Activated T-helper 17 cell treated with anti-CD3 and anti-CD28 coated beads, Interleukin-2, amount 50 U/mL, for 72 hours (primary cell): ENCODE data around the gene RCSD1. TPM values are rescaled to one million over a fixed set of nuclear protein-coding genes. Genes with fewer than 3 reads are reported as not detected.
A peak's percentile ranks its signal among the peaks of the same experiment; 100 is the strongest.

Experiments used
- ATAC-seq: fragments of 150-1000 bp; cut with Tn5 transposase; replicated peaks from 2 replicates; pipeline ENCODE4 v1.10.0; 2021; ENCODE audit warnings: mild to moderate bottlenecking, moderate library complexity
- H3K27ac Mint-ChIP-seq: one replicate; pipeline ENCODE4 v1.8.0; 2022; ENCODE audit warnings: mixed read lengths
- H3K27me3 Mint-ChIP-seq: one replicate; pipeline ENCODE4 v1.8.0; 2022; ENCODE audit warnings: mixed read lengths
- H3K36me3 Mint-ChIP-seq: one replicate; pipeline ENCODE4 v1.8.0; 2022; ENCODE audit warnings: low read depth, mild to moderate bottlenecking, mixed read lengths
- H3K4me1 Mint-ChIP-seq: one replicate; pipeline ENCODE4 v1.8.0; 2022; ENCODE audit warnings: mixed read lengths
- H3K4me3 Mint-ChIP-seq: one replicate; pipeline ENCODE4 v1.8.0; 2022; ENCODE audit warnings: mild to moderate bottlenecking, mixed read lengths
- H3K9me3 Mint-ChIP-seq: one replicate; pipeline ENCODE4 v1.8.0; 2022; ENCODE audit warnings: mixed read lengths
- total RNA-seq, 2 donors: library from RNA; stranded (reverse); gene quantifications; one replicate each; pipeline ENCODE4 v1.2.3, GENCODE V29; 2022

The RCSD1 gene
- total RNA-seq, 2 donors from 2014 or later, result 69.0 to 75.5 TPM

GRCh38 chr1:167676205-167676915 is 46.3 kb downstream of the RCSD1 start:
- H3K4me3 Mint-ChIP-seq, result peak overlapping the region; percentile 16
- H3K27ac Mint-ChIP-seq, result no peak overlapping the region
- H3K4me1 Mint-ChIP-seq, result peaks cover 33% of the 10 kb centered on the region
- H3K9me3 Mint-ChIP-seq, result no peaks in the 10 kb centered on the region
- H3K36me3 Mint-ChIP-seq, result peaks cover 54% of the 10 kb centered on the region
- H3K27me3 Mint-ChIP-seq, result no peaks in the 10 kb centered on the region
- peak; percentile 82 for ATAC-seq

GRCh38 chr1:167676916-167677848 is 47.1 kb downstream of the RCSD1 start:
- Mint-ChIP-seq H3K36me3 (peaks cover 52% of the 10 kb centered on the region), H3K9me3 (no peaks in the 10 kb centered on the region), H3K27me3 (no peaks in the 10 kb centered on the region), H3K27ac (no peak overlapping the region), H3K4me3 (peak overlapping the region; percentile 16), H3K4me1 (peaks cover 27% of the 10 kb centered on the region)
- no peak for ATAC-seq

- ATAC-seq, result no peak
- Mint-ChIP-seq H3K27ac (no peak overlapping the region), H3K27me3 (no peaks in the 10 kb centered on the region), H3K36me3 (peaks cover 52% of the 10 kb centered on the region), H3K9me3 (no peaks in the 10 kb centered on the region), H3K4me3 (no peak overlapping the region), H3K4me1 (peaks cover 17% of the 10 kb centered on the region)
Measured at GRCh38 chr1:167678422-167678821, 48.4 kb downstream of the RCSD1 start.

- Mint-ChIP-seq H3K4me1 (peaks cover 12% of the 10 kb centered on the region), H3K4me3 (no peak overlapping the region), H3K9me3 (no peaks in the 10 kb centered on the region), H3K36me3 (peaks cover 52% of the 10 kb centered on the region), H3K27me3 (no peaks in the 10 kb centered on the region), H3K27ac (no peak overlapping the region)
- ATAC-seq, result no peak
Measured at GRCh38 chr1:167678838-167679237, 48.8 kb downstream of the RCSD1 start.

GRCh38 chr1:167679714-167680113 is 49.7 kb downstream of the RCSD1 start:
- Mint-ChIP-seq H3K27ac (no peak overlapping the region), H3K4me1 (peaks cover 11% of the 10 kb centered on the region), H3K27me3 (no peaks in the 10 kb centered on the region), H3K36me3 (peaks cover 52% of the 10 kb centered on the region), H3K9me3 (no peaks in the 10 kb centered on the region), H3K4me3 (no peak overlapping the region)
- no peak for ATAC-seq

- Mint-ChIP-seq H3K4me1 (peaks cover 6% of the 10 kb centered on the region), H3K27me3 (no peaks in the 10 kb centered on the region), H3K36me3 (peaks cover 56% of the 10 kb centered on the region), H3K27ac (no peak overlapping the region), H3K9me3 (no peaks in the 10 kb centered on the region), H3K4me3 (no peak overlapping the region)
- no peak for ATAC-seq
Measured at GRCh38 chr1:167681024-167681423, 51.0 kb downstream of the RCSD1 start.

- peak; percentile 44 for ATAC-seq
- Mint-ChIP-seq H3K36me3 (peaks cover 56% of the 10 kb centered on the region), H3K9me3 (no peaks in the 10 kb centered on the region)
Measured at GRCh38 chr1:167681451-167682098, 51.5 kb downstream of the RCSD1 start.

GRCh38 chr1:167683226-167683625 is 53.2 kb downstream of the RCSD1 start:
- H3K4me3 Mint-ChIP-seq, result no peak overlapping the region
- peaks cover 6% of the 10 kb centered on the region for H3K4me1 Mint-ChIP-seq
- peaks cover 66% of the 10 kb centered on the region for H3K36me3 Mint-ChIP-seq
- ATAC-seq, result no peak
- no peaks in the 10 kb centered on the region for H3K9me3 Mint-ChIP-seq
- H3K27ac Mint-ChIP-seq, result peak overlapping the region; percentile 86
- no peaks in the 10 kb centered on the region for H3K27me3 Mint-ChIP-seq

More at GRCh38 chr1:167681451-167682098, 51.5 kb downstream of the RCSD1 start:
- Mint-ChIP-seq H3K4me3 (no peak overlapping the region), H3K4me1 (peaks cover under 1% of the 10 kb centered on the region), H3K27ac (no peak overlapping the region), H3K27me3 (no peaks in the 10 kb centered on the region)

GRCh38 chr1:167683641-167684502 is 53.8 kb downstream of the RCSD1 start:
- peak overlapping the region; percentile 86 for H3K27ac Mint-ChIP-seq
- no peaks in the 10 kb centered on the region for H3K27me3 Mint-ChIP-seq
- H3K9me3 Mint-ChIP-seq, result no peaks in the 10 kb centered on the region
- H3K36me3 Mint-ChIP-seq, result peaks cover 73% of the 10 kb centered on the region
- no peak overlapping the region for H3K4me3 Mint-ChIP-seq
- no peak for ATAC-seq
- peaks cover 12% of the 10 kb centered on the region for H3K4me1 Mint-ChIP-seq

GRCh38 chr1:167685844-167686243 is 55.8 kb downstream of the RCSD1 start:
- Mint-ChIP-seq H3K4me3 (no peak overlapping the region), H3K4me1 (peaks cover 23% of the 10 kb centered on the region), H3K9me3 (no peaks in the 10 kb centered on the region), H3K27ac (peak overlapping the region; percentile 84), H3K27me3 (no peaks in the 10 kb centered on the region), H3K36me3 (peaks cover 93% of the 10 kb centered on the region)
- ATAC-seq, result no peak

- peak overlapping the region; percentile 60 for H3K4me3 Mint-ChIP-seq
- peak; percentile 42 for ATAC-seq
- H3K9me3 Mint-ChIP-seq, result no peaks in the 10 kb centered on the region
- H3K4me1 Mint-ChIP-seq, result peaks cover 23% of the 10 kb centered on the region
- H3K27ac Mint-ChIP-seq, result peak overlapping the region; percentile 96
- peaks cover 95% of the 10 kb centered on the region for H3K36me3 Mint-ChIP-seq
- no peaks in the 10 kb centered on the region for H3K27me3 Mint-ChIP-seq
Measured at GRCh38 chr1:167687919-167688519, 58.0 kb downstream of the RCSD1 start.

- H3K36me3 Mint-ChIP-seq, result peaks cover 95% of the 10 kb centered on the region
- H3K4me3 Mint-ChIP-seq, result peak overlapping the region; percentile 60
- peak overlapping the region; percentile 96 for H3K27ac Mint-ChIP-seq
- ATAC-seq, result peak; percentile 76
- no peaks in the 10 kb centered on the region for H3K27me3 Mint-ChIP-seq
- no peaks in the 10 kb centered on the region for H3K9me3 Mint-ChIP-seq
- peaks cover 23% of the 10 kb centered on the region for H3K4me1 Mint-ChIP-seq
Measured at GRCh38 chr1:167689567-167689920, 59.5 kb downstream of the RCSD1 start.

GRCh38 chr1:167690053-167690452 is 60.0 kb downstream of the RCSD1 start:
- Mint-ChIP-seq H3K4me1 (peaks cover 23% of the 10 kb centered on the region), H3K9me3 (no peaks in the 10 kb centered on the region), H3K4me3 (peak overlapping the region; percentile 60), H3K27ac (peak overlapping the region; percentile 96), H3K27me3 (no peaks in the 10 kb centered on the region), H3K36me3 (peaks cover 95% of the 10 kb centered on the region)
- no peak for ATAC-seq
